IMR-90 (cell line): ENCODE results near the gene TANGO6. TPM values are rescaled to one million over a fixed set of nuclear protein-coding genes. Genes with fewer than 3 reads are reported as not detected.

ENCODE experiments used
- ATAC-seq: fragments of 200-7000 bp; cut with Tn5 transposase; 2 replicates; pipeline ENCODE4 v1.9.1; 2020; ENCODE audit warnings: low read depth, mild to moderate bottlenecking, moderate library complexity
- BruUV-seq: library from RNA; stranded (reverse); fragments of 400-500 nt; replicated peaks from 2 replicates; lab custom pipeline; 2021; lab: Mats Ljungman, UMichigan
- CTCF ChIA-PET: fragments of 300-600 bp; formaldehyde crosslinking; extraction: SDS; loops from one replicate; lab custom pipeline; 2021; ENCODE audit warnings: antibody characterized with exemption; lab: Yijun Ruan, JAX
- POLR2A ChIA-PET: fragments of 300-600 bp; sonication (Branson Sonifier 250); formaldehyde crosslinking; loops from one replicate; lab custom pipeline; 2022; ENCODE audit warnings: antibody characterized with exemption; ENCODE audit not compliant: unreplicated experiment; lab: Charles Lee
- DNase-seq: peaks from one replicate; pipeline ENCODE4 v3.0.0; 2013
- H2AFZ ChIP-seq: replicated peaks from 2 replicates; pipeline ENCODE3; 2013; ENCODE audit warnings: low read length, mild to moderate bottlenecking; ENCODE audit not compliant: poor library complexity
- H2AK5ac ChIP-seq: 2 replicates; pipeline ENCODE4 v1.6.1; 2013; ENCODE audit warnings: low read depth, low read length, inconsistent platforms
- H2AK9ac ChIP-seq: replicated peaks from 2 replicates; pipeline ENCODE3; 2013; ENCODE audit warnings: mild to moderate bottlenecking, low read depth, low read length, moderate library complexity; ENCODE audit not compliant: poor library complexity
- H2BK120ac ChIP-seq: 2 replicates; pipeline ENCODE4 v1.6.1; 2013; ENCODE audit warnings: low read depth, low read length, inconsistent platforms
- H2BK15ac ChIP-seq: 3 replicates; pipeline ENCODE4 v1.6.1; 2013; ENCODE audit warnings: low read depth, low read length, inconsistent platforms
- H2BK20ac ChIP-seq: 2 replicates; pipeline ENCODE4 v1.6.1; 2013; ENCODE audit warnings: low read depth, mild to moderate bottlenecking, inconsistent platforms, low read length, moderate library complexity
- H2BK5ac ChIP-seq: 2 replicates; pipeline ENCODE4 v1.6.1; 2013; ENCODE audit warnings: mild to moderate bottlenecking, low read depth, low read length, inconsistent platforms; ENCODE audit not compliant: poor library complexity, severe bottlenecking
- H3K14ac ChIP-seq: replicated peaks from 2 replicates; pipeline ENCODE4 v1.6.1; 2013; ENCODE audit warnings: low read depth, low read length, inconsistent platforms
- H3K18ac ChIP-seq: 2 replicates; pipeline ENCODE4 v1.6.1; 2013; ENCODE audit warnings: low read depth, low read length, control low read depth
- H3K23ac ChIP-seq: 2 replicates; pipeline ENCODE4 v1.6.1; 2013; ENCODE audit warnings: low read depth, low read length, inconsistent platforms
- H3K27ac ChIP-seq: 2 replicates; pipeline ENCODE4 v1.5.1; 2013; ENCODE audit warnings: mild to moderate bottlenecking, control low read depth, low read length; ENCODE audit not compliant: insufficient read depth
- H3K27me3 ChIP-seq: 2 replicates; pipeline ENCODE4 v1.6.1; 2013; ENCODE audit warnings: low read length; ENCODE audit not compliant: control insufficient read depth, insufficient read depth
- H3K36me3 ChIP-seq: 2 replicates; pipeline ENCODE4 v1.6.1; 2013; ENCODE audit warnings: low read length, mixed read lengths; ENCODE audit not compliant: control insufficient read depth, insufficient read depth
- H3K4ac ChIP-seq: 2 replicates; pipeline ENCODE4 v1.6.1; 2013; ENCODE audit warnings: low read depth, low read length, inconsistent platforms
- H3K4me1 ChIP-seq: 2 replicates; pipeline ENCODE4 v1.6.1; 2013; ENCODE audit warnings: low read length, mixed read lengths; ENCODE audit not compliant: control insufficient read depth, insufficient read depth
- H3K4me2 ChIP-seq: 2 replicates; pipeline ENCODE4 v1.6.1; 2013; ENCODE audit warnings: low read depth, mild to moderate bottlenecking, control low read depth, low read length, moderate library complexity
- H3K4me3 ChIP-seq: 2 replicates; pipeline ENCODE4 v1.5.1; 2013; ENCODE audit warnings: low read depth, mild to moderate bottlenecking, control low read depth, low read length, moderate library complexity; ENCODE audit not compliant: insufficient read depth
- H3K56ac ChIP-seq: 2 replicates; pipeline ENCODE4 v1.6.1; 2013; ENCODE audit warnings: low read length, inconsistent platforms; ENCODE audit not compliant: insufficient read depth; ENCODE audit errors: extremely low read depth
- H3K79me1 ChIP-seq, 2 experiments: 2 replicates each; pipeline ENCODE4 v1.6.1; 2013; ENCODE audit warnings: low read length in 2 of 2, inconsistent platforms in 1 of 2, low read depth in 1 of 2
- H3K9ac ChIP-seq: 2 replicates; pipeline ENCODE4 v1.6.1; 2013; ENCODE audit warnings: low read depth, low read length, control low read depth
- H3K9me1 ChIP-seq: 2 replicates; pipeline ENCODE4 v1.6.1; 2013; ENCODE audit warnings: low read length, inconsistent platforms; ENCODE audit not compliant: insufficient read depth
- H3K9me3 ChIP-seq: 2 replicates; pipeline ENCODE4 v1.6.1; 2013; ENCODE audit warnings: low read length; ENCODE audit not compliant: control insufficient read depth, insufficient read depth
- H4K20me1 ChIP-seq: 2 replicates; pipeline ENCODE4 v1.6.1; 2013; ENCODE audit warnings: low read length, inconsistent platforms; ENCODE audit not compliant: insufficient read depth
- H4K5ac ChIP-seq: 2 replicates; pipeline ENCODE4 v1.6.1; 2013; ENCODE audit warnings: mild to moderate bottlenecking, low read depth, low read length, control low read depth
- H4K8ac ChIP-seq, 2 experiments: 2 replicates each; pipeline ENCODE4 v1.6.1; 2013; ENCODE audit warnings: low read depth in 2 of 2, low read length in 2 of 2, control low read depth in 1 of 2, inconsistent platforms in 1 of 2
- H4K91ac ChIP-seq: 2 replicates; pipeline ENCODE4 v1.6.1; 2013; ENCODE audit warnings: low read depth, low read length, inconsistent platforms; ENCODE audit not compliant: insufficient read depth
- CEBPB ChIP-seq: IDR thresholded peaks from 2 replicates; pipeline ENCODE4 v1.6.1; 2012; ENCODE audit warnings: low read depth, low read length, improper control_type of control experiment
- CHD1 ChIP-seq: IDR thresholded peaks from 2 replicates; pipeline ENCODE4 v1.6.1; 2012; ENCODE audit warnings: low read depth, low read length, improper control_type of control experiment
- FOS ChIP-seq: fragments of 150-350 bp; IDR thresholded peaks from 2 replicates; pipeline ENCODE4 v1.6.1; 2016; ENCODE audit warnings: low read depth, low read length
- MAZ ChIP-seq: IDR thresholded peaks from 2 replicates; pipeline ENCODE4 v1.6.1; 2012; ENCODE audit warnings: low read depth, mild to moderate bottlenecking, low read length, improper control_type of control experiment, moderate library complexity, borderline replicate concordance
- NFE2L2 ChIP-seq: fragments of 150-350 bp; IDR thresholded peaks from 2 replicates; pipeline ENCODE4 v1.6.1; 2016; ENCODE audit warnings: low read depth, mild to moderate bottlenecking, low read length
- RAD21 ChIP-seq: IDR thresholded peaks from 2 replicates; pipeline ENCODE4 v1.6.1; 2012; ENCODE audit warnings: low read length, improper control_type of control experiment
- USF2 ChIP-seq: fragments of 150-350 bp; IDR thresholded peaks from 2 replicates; pipeline ENCODE4 v1.6.1; 2017; ENCODE audit warnings: mild to moderate bottlenecking, antibody characterized with exemption, low read length, low read depth
- WGBS, 2 experiments: methylation state at CpG; one replicate each; pipeline versions ENCODE4 v1.1.5 to v1.1.7; 2013; ENCODE audit warnings: missing lambda C conversion rate in 2 of 2; ENCODE audit not compliant: insufficient read length in 1 of 2; ENCODE audit errors: extremely low coverage in 2 of 2; 5-methylcytosine and 5-hydroxymethylcytosine counted together
- dilution Hi-C: fragments of 300-500 bp; cut with HindIII; formaldehyde crosslinking; loops from one replicate; pipeline ENCODE4 v1.14.3; 2018; ENCODE audit warnings: low sequenced_read_pairs; ENCODE audit not compliant: unreplicated experiment
- in situ Hi-C: fragments of 300-500 bp; cut with MboI; formaldehyde crosslinking; loops from 3 replicates; pipeline ENCODE4 v1.14.3; 2019; ENCODE audit warnings: low sequenced_read_pairs, inconsistent platforms, mixed read lengths
- intact Hi-C: fragments of 100-400 bp; cut with micrococcal nuclease; formaldehyde crosslinking; loops from 2 replicates; pipeline ENCODE4 v1.10.0; 2022
- polyA plus RNA-seq, 3 experiments: library from polyadenylated mRNA; depleted of rRNA; stranded (reverse); fragments of >200 nt; gene quantifications; 2 replicates each; pipeline ENCODE4 v1.2.3, GENCODE V29; 2012; ENCODE audit warnings: low replicate concordance in 1 of 3
- total RNA-seq: library from RNA; depleted of rRNA; stranded (reverse); fragments of >200 nt; gene quantifications from 2 replicates; pipeline ENCODE4 v1.2.3, GENCODE V29; 2012

Gene TANGO6
- total and polyA plus RNA-seq, 2 of the 4 experiments (the other 2 are of a cell fraction), result 6.7 to 22.4 TPM

GRCh38 chr16:69118994-69119393, 275.7 kb downstream of the TANGO6 start:
- Histone ChIP-seq H2BK120ac (no peak overlapping the region), H3K18ac (no peak overlapping the region), H4K20me1 (peaks cover 13% of the 10 kb centered on the region), H3K4me2 (no peak overlapping the region), H2BK15ac (no peak overlapping the region), H3K4ac (no peak overlapping the region), H3K27ac (no peak overlapping the region), H3K4me1 (no peaks in the 10 kb centered on the region), H3K56ac (no peak overlapping the region), H3K27me3 (no peaks in the 10 kb centered on the region), H3K9me1 (peaks cover 6% of the 10 kb centered on the region), H3K23ac (no peak overlapping the region), H3K4me3 (no peak overlapping the region), H3K36me3 (peaks cover 55% of the 10 kb centered on the region), H2BK5ac (no peak overlapping the region), H4K8ac (no peak overlapping the region), H2AFZ (no peak overlapping the region), H3K9me3 (no peaks in the 10 kb centered on the region), H2BK20ac (no peak overlapping the region), H2AK9ac (no peak overlapping the region), H3K14ac (no peak overlapping the region), H2AK5ac (no peak overlapping the region), H3K9ac (no peak overlapping the region), H4K5ac (no peak overlapping the region), H4K91ac (no peak overlapping the region), H3K79me1 (peaks cover 33 to 60% of the 10 kb centered on the region in 2 experiments)
- ATAC-seq (no peak), DNase-seq (no peak)
- in situ Hi-C loops, result loop anchor here (5.0 to 10.0 kb wide), 3 partner anchors 144 to 414 kb away; no protein-coding TSS in a partner anchor
- no peak for TF ChIP-seq RAD21
- no peak for TF ChIP-seq NFE2L2
- no peak for TF ChIP-seq CHD1
- TF ChIP-seq MAZ, result no peak
- TF ChIP-seq CEBPB, result no peak
- no peak for TF ChIP-seq USF2
- TF ChIP-seq FOS, result no peak
- CTCF ChIA-PET, result no interaction called here
- POLR2A ChIA-PET, result no interaction called here
- dilution Hi-C loops, result no loop called here
- no TSS peak for BruUV-seq
- 100% methylated on average over 1 of the region's 2 CpGs; no CpG with 5 or more reads in 1 of the 2 experiments for WGBS, 2 experiments
- intact Hi-C loops, result no loop called here
